ENCODE results near the gene ARHGAP1. TPM values are rescaled to one million over a fixed set of nuclear protein-coding genes. Genes with fewer than 3 reads are reported as not detected.

The ARHGAP1 gene
- total and polyA plus RNA-seq, 2 of the 4 experiments (the other 2 are of a cell fraction): 46.6 to 78.8 TPM

- DNase-seq (no peak), ATAC-seq (ENCODE audit: low read depth) (no peak)
- BruUV-seq (replicated peaks): no TSS peak
- Histone ChIP-seq H2AK9ac (replicated peaks; ENCODE audit: low read depth, low read length, poor library complexity) (no peak overlapping the region), H3K23ac (ENCODE audit: low read depth, low read length) (no peak overlapping the region), H3K36me3 (ENCODE audit: control insufficient read depth, insufficient read depth, low read length) (peaks cover 18% of the 10 kb centered on the region), H3K14ac (replicated peaks; ENCODE audit: low read depth, low read length) (no peak overlapping the region), H2BK5ac (ENCODE audit: low read depth, low read length, poor library complexity, severe bottlenecking) (no peak overlapping the region), H3K4ac (ENCODE audit: low read depth, low read length) (no peak overlapping the region), H3K18ac (ENCODE audit: low read depth, low read length) (no peak overlapping the region), H3K27ac (ENCODE audit: insufficient read depth, low read length) (no peak overlapping the region), H2AK5ac (ENCODE audit: low read depth, low read length) (no peak overlapping the region), H2BK20ac (ENCODE audit: low read depth, low read length) (no peak overlapping the region), H3K79me1 (ENCODE audit: low read depth in 1 of 2, low read length in 2 of 2) (peaks cover 20 to 38% of the 10 kb centered on the region in 2 experiments), H4K8ac (ENCODE audit: low read depth in 2 of 2, low read length in 2 of 2) (no peak overlapping the region), H4K20me1 (ENCODE audit: insufficient read depth, low read length) (peaks cover 2% of the 10 kb centered on the region; the same call in 1 of the 2 replicates), H4K5ac (ENCODE audit: low read depth, low read length) (no peak overlapping the region), H2AFZ (replicated peaks; ENCODE audit: low read length, poor library complexity) (no peak overlapping the region), H3K4me3 (ENCODE audit: insufficient read depth, low read depth, low read length) (no peak overlapping the region), H3K56ac (ENCODE audit: extremely low read depth, insufficient read depth, low read length) (no peak overlapping the region), H3K4me1 (ENCODE audit: control insufficient read depth, insufficient read depth, low read length) (no peaks in the 10 kb centered on the region), H2BK15ac (ENCODE audit: low read depth, low read length) (no peak overlapping the region), H3K9me3 (ENCODE audit: control insufficient read depth, insufficient read depth, low read length) (no peaks in the 10 kb centered on the region), H3K9me1 (ENCODE audit: insufficient read depth, low read length) (no peaks in the 10 kb centered on the region), H4K91ac (ENCODE audit: insufficient read depth, low read depth, low read length) (no peak overlapping the region), H3K9ac (ENCODE audit: low read depth, low read length) (no peak overlapping the region), H3K27me3 (ENCODE audit: control insufficient read depth, insufficient read depth, low read length) (no peaks in the 10 kb centered on the region), H2BK120ac (ENCODE audit: low read depth, low read length) (no peak overlapping the region), H3K4me2 (ENCODE audit: low read depth, low read length) (no peak overlapping the region)
- ChIA-PET POLR2A (ENCODE audit: unreplicated experiment) (no interaction called here), CTCF (no interaction called here)
- dilution Hi-C loops (cut with HindIII; ENCODE audit: low sequenced_read_pairs, unreplicated experiment) (no loop called here), in situ Hi-C loops (cut with MboI; ENCODE audit: low sequenced_read_pairs) (no loop called here), intact Hi-C loops (cut with micrococcal nuclease) (no loop called here)
- WGBS, 2 experiments (ENCODE audit: extremely low coverage in 2 of 2, insufficient read length in 1 of 2): no CpG with 5 or more reads among the region's 1 CpG
- TF ChIP-seq MAFK (IDR thresholded peaks at IDR 0.05; ENCODE audit: low read depth, low read length): no peak
- TF ChIP-seq CEBPB (IDR thresholded peaks at IDR 0.05; ENCODE audit: low read depth, low read length): no peak
- TF ChIP-seq FOS (IDR thresholded peaks at IDR 0.05; ENCODE audit: low read depth, low read length): no peak
- TF ChIP-seq, protein P1, sequence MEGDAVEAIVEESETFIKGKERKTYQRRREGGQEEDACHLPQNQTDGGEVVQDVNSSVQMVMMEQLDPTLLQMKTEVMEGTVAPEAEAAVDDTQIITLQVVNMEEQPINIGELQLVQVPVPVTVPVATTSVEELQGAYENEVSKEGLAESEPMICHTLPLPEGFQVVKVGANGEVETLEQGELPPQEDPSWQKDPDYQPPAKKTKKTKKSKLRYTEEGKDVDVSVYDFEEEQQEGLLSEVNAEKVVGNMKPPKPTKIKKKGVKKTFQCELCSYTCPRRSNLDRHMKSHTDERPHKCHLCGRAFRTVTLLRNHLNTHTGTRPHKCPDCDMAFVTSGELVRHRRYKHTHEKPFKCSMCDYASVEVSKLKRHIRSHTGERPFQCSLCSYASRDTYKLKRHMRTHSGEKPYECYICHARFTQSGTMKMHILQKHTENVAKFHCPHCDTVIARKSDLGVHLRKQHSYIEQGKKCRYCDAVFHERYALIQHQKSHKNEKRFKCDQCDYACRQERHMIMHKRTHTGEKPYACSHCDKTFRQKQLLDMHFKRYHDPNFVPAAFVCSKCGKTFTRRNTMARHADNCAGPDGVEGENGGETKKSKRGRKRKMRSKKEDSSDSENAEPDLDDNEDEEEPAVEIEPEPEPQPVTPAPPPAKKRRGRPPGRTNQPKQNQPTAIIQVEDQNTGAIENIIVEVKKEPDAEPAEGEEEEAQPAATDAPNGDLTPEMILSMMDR (conservative IDR thresholded peaks at IDR 0.05; ENCODE audit: low read depth, low read length): no peak
- no peak for TF ChIP-seq POLR2A (IDR thresholded peaks at IDR 0.05; ENCODE audit: low read depth, low read length)
- no peak for TF ChIP-seq MAZ (IDR thresholded peaks at IDR 0.05; ENCODE audit: borderline replicate concordance, low read depth, low read length)
- no peak for TF ChIP-seq SMC3 (IDR thresholded peaks at IDR 0.05; ENCODE audit: low read depth, low read length)
- no peak for TF ChIP-seq CHD1 (IDR thresholded peaks at IDR 0.05; ENCODE audit: low read depth, low read length)
- TF ChIP-seq, protein P2, sequence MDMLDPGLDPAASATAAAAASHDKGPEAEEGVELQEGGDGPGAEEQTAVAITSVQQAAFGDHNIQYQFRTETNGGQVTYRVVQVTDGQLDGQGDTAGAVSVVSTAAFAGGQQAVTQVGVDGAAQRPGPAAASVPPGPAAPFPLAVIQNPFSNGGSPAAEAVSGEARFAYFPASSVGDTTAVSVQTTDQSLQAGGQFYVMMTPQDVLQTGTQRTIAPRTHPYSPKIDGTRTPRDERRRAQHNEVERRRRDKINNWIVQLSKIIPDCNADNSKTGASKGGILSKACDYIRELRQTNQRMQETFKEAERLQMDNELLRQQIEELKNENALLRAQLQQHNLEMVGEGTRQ (IDR thresholded peaks at IDR 0.05; ENCODE audit: low read depth, low read length): no peak
- no peak for TF ChIP-seq MXI1 (IDR thresholded peaks at IDR 0.05; ENCODE audit: borderline replicate concordance, low read depth, low read length)
- TF ChIP-seq RFX5 (IDR thresholded peaks at IDR 0.05; ENCODE audit: low read depth, low read length): no peak
- TF ChIP-seq RCOR1 (IDR thresholded peaks at IDR 0.05; ENCODE audit: insufficient replicate concordance, low read length): no peak
- TF ChIP-seq BHLHE40 (IDR thresholded peaks at IDR 0.05; ENCODE audit: low read depth, low read length): no peak
- TF ChIP-seq, protein P3, sequence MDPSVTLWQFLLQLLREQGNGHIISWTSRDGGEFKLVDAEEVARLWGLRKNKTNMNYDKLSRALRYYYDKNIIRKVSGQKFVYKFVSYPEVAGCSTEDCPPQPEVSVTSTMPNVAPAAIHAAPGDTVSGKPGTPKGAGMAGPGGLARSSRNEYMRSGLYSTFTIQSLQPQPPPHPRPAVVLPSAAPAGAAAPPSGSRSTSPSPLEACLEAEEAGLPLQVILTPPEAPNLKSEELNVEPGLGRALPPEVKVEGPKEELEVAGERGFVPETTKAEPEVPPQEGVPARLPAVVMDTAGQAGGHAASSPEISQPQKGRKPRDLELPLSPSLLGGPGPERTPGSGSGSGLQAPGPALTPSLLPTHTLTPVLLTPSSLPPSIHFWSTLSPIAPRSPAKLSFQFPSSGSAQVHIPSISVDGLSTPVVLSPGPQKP (IDR thresholded peaks at IDR 0.05; ENCODE audit: borderline replicate concordance, low read depth, low read length): no peak
- no peak for TF ChIP-seq RAD21 (IDR thresholded peaks at IDR 0.05; ENCODE audit: low read length)
These were observed 67.9 kb downstream of the ARHGAP1 start for GRCh38 chr11:46632502-46632901.
